Heart right ventricle (tissue), 16 donors: Measurements from ENCODE around the gene STX19. TPM values are rescaled to one million over a fixed set of nuclear protein-coding genes. Genes with fewer than 3 reads are reported as not detected.

ENCODE experiments used
- ATAC-seq, 8 donors: fragments of 200-7000 bp; cut with Tn5 transposase; one replicate each; pipeline ENCODE4 v1.9.1; 2020; ENCODE audit warnings: mild to moderate bottlenecking in 8 of 8, moderate library complexity in 8 of 8, moderate number of reproducible peaks in 1 of 8
- DNase-seq, 2 donors: peaks; one replicate each; pipeline ENCODE4 v3.0.0-alpha.2; 2020
- H3K27ac ChIP-seq, 10 donors: fragments of 200-600 bp; sonication (generic) in 2 of 10; one replicate each; pipeline versions ENCODE4 v1.5.0 to v1.8.0; 2020 to 2022; ENCODE audit warnings: mild to moderate bottlenecking in 3 of 10
- H3K27me3 ChIP-seq, 7 donors: fragments of 200-600 bp; one replicate each; pipeline ENCODE4 v1.8.0; 2021 to 2022; ENCODE audit warnings: mild to moderate bottlenecking in 2 of 7
- H3K36me3 ChIP-seq, 9 donors: fragments of 200-600 bp; sonication (generic) in 1 of 9; one replicate each; pipeline versions ENCODE4 v1.5.0 to v1.8.0; 2020 to 2022; ENCODE audit warnings: mild to moderate bottlenecking in 2 of 9
- H3K4me1 ChIP-seq, 9 donors: fragments of 200-600 bp; sonication (generic) in 1 of 9; one replicate each; pipeline versions ENCODE4 v1.5.0 to v1.8.0; 2020 to 2022; ENCODE audit warnings: mild to moderate bottlenecking in 4 of 9
- H3K4me3 ChIP-seq, 10 donors: fragments of 200-600 bp; sonication (generic) in 2 of 10; one replicate each; pipeline versions ENCODE4 v1.5.0 to v1.8.0; 2020 to 2022; ENCODE audit warnings: mild to moderate bottlenecking in 7 of 10, moderate library complexity in 2 of 10
- H3K9me3 ChIP-seq, 11 donors: fragments of 200-600 bp in 10 of 11; sonication (generic) in 2 of 11; one replicate each; pipeline versions ENCODE4 v1.5.0 to v1.8.0; 2013 to 2022; ENCODE audit warnings: mild to moderate bottlenecking in 2 of 11, control low read depth in 1 of 11, moderate library complexity in 1 of 11
- WGBS, 2 donors: extraction: QIAGEN DNeasy Blood & Tissue Kit; methylation state at CpG; one replicate each; pipeline ENCODE4 v1.1.7; 2013; ENCODE audit warnings: inconsistent platforms in 1 of 2; 5-methylcytosine and 5-hydroxymethylcytosine counted together
- intact Hi-C, 10 donors: fragments of 100-400 bp; cut with DNase I; formaldehyde crosslinking; loops; one replicate each; pipeline versions ENCODE4 v1.11.1 to v1.14.2; 2022
- polyA plus RNA-seq, 2 donors: library from polyadenylated mRNA; stranded (reverse); fragments of 200-250 nt; gene quantifications; one replicate each; pipeline ENCODE4 v1.2.3, GENCODE V29; 2013
- total RNA-seq, 10 donors: library from RNA; stranded (reverse); fragmentation: NEBNext Ultra II Directional in 3 of 10; extraction: Animal tissue kit (Norgen Biotek cat#: 25700) in 3 of 10; gene quantifications; one replicate each; pipeline versions ENCODE4 v1.2.1 to v1.2.4, GENCODE V29; 2021 to 2023
- TF ChIP-seq, protein P1 (sequence below), 9 donors: fragments of 200-600 bp; sonication (generic) in 2 of 9; IDR thresholded peaks; one replicate each; pipeline versions ENCODE4 v1.5.0 to v1.8.0; 2021 to 2022; ENCODE audit warnings: antibody characterized with exemption in 9 of 9, mild to moderate bottlenecking in 5 of 9, moderate library complexity in 1 of 9
- donor health status: Arrhythmogenic right ventricular cardiomyopathy.
- donor health status: ischemic (EF 13 %, LVEDD 7.1; RV severe dilation, severe dysfunction).
- donor health status: healthy with polysubstance abuse.
- donor health status: DM: no; HTN: yes; CAD: no.
- donor health status: DM: no; HTN: no; CAD: no.
- donor health status: ischemic (EF 25% LVEDD 6.9; RV normal size, moderate dysfunction).
- donor health status: ischemic (EF 25% LVEDD 5.7; RV mildly dilated, moderate dysfunction).
- donor health status: healthy.
- donor health status: DM: yes; HTN: yes; CAD: no.
- donor health status: Ischemic cardiomyopathy.
- donor health status: ischemic (EF 35%, LVEDD 5.7; RV mildly dilated, moderate dysfunction).
- donor health status: nonischemic (EF 11% LVEDD 7.7; RV severe dilation, severe dysfunction).
- donor health status: DM: yes; HTN: yes; CAD: no.
- donor health status: PGD.
- donor health status: ischemic (EF 29% LVEDD 5.4; RV normal size, mild dysfunction).
- donor health status: nonischemic (EF 23%, LVEDD 6.1; RV moderate dilation, normal function).

STX19 gene
- total and polyA plus RNA-seq, 12 donors, result 0.09 to 0.28 (median 0.21) TPM; not detected in 7

DNA sequence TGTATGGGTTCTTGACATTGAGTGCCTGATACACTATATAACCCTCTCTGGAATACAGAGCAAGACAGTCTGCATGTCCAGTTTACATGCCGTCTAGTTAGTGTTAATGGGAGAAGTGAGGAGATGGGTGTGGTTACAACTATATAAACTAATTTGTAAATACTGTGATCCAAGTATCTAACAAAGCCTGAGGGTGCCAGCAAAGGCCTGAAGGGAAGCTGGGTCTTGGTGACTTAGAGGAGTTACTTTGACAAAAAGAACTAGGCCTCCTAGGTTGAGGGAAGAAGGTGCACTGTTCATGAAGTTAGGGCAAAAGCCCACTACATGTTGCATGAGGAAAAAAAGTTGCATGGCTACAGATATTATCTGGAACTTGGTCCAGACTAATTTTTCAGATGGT, 36.7 kb upstream of the STX19 start:
- intact Hi-C loops, result loop anchor here in 8 of 10 donors (5.0 to 10.0 kb wide), 4 partner anchors 60 to 160 kb away; no protein-coding TSS in a partner anchor
- Histone ChIP-seq H3K9me3 (peaks cover 0 to 8% (median 0%) of the 10 kb centered on the region in 11 donors), H3K27ac (peak overlapping the region in 1 of 10 donors; percentile 4), H3K4me3 (no peak overlapping the region), H3K4me1 (peaks cover 0 to 48% (median 22%) of the 10 kb centered on the region in 9 donors), H3K36me3 (peaks cover 0 to 33% (median 0%) of the 10 kb centered on the region in 9 donors), H3K27me3 (no peaks in the 10 kb centered on the region)
- no peak for ATAC-seq
- 68 to 71% methylated on average over 1 of the region's 1 CpG for WGBS, 2 donors
- DNase-seq, result no peak
- TF ChIP-seq, protein P1, sequence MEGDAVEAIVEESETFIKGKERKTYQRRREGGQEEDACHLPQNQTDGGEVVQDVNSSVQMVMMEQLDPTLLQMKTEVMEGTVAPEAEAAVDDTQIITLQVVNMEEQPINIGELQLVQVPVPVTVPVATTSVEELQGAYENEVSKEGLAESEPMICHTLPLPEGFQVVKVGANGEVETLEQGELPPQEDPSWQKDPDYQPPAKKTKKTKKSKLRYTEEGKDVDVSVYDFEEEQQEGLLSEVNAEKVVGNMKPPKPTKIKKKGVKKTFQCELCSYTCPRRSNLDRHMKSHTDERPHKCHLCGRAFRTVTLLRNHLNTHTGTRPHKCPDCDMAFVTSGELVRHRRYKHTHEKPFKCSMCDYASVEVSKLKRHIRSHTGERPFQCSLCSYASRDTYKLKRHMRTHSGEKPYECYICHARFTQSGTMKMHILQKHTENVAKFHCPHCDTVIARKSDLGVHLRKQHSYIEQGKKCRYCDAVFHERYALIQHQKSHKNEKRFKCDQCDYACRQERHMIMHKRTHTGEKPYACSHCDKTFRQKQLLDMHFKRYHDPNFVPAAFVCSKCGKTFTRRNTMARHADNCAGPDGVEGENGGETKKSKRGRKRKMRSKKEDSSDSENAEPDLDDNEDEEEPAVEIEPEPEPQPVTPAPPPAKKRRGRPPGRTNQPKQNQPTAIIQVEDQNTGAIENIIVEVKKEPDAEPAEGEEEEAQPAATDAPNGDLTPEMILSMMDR (IDR thresholded peaks at IDR 0.05), result no peak

DNA sequence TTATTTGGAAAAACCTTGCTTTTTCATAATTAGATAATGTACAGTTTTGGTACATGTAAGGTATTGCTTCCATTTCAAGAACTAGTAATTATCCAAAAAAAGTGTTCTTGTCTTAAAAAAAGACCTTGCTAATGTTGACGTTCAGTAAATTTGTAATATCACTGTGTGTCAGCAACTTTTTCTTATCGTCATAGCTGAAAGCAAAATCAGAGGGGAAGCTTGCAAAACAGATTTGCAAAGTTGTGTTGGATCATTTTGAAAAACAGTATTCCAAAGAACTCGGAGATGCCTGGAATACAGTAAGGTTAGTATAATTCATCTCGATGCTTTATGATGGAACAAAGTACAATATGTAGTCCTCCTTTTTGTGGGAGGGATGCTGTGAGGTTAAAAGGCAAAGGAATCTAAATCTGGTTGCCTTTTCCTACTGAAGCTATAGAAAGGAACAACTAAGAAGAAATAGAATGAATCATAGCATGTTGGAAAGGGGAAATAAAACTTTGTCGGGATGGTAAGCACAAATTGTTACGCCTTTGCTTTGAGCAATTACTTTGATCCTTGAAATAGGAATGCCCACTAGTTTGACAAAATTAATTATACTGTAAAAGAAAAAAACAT, 36.0 kb upstream of the STX19 start:
- Histone ChIP-seq H3K9me3 (peaks cover 0 to 8% (median 0%) of the 10 kb centered on the region in 11 donors), H3K4me3 (peak overlapping the region in 4 of 10 donors; percentile 68 to 83 (median 71)), H3K27me3 (no peaks in the 10 kb centered on the region), H3K27ac (peak overlapping the region in 6 of 10 donors; percentile 89 to 98 (median 92)), H3K4me1 (peaks cover 0 to 48% (median 22%) of the 10 kb centered on the region in 9 donors), H3K36me3 (peaks cover 0 to 37% (median 0%) of the 10 kb centered on the region in 9 donors)
- TF ChIP-seq, protein P1 (IDR thresholded peaks at IDR 0.05), result no peak
- intact Hi-C loops, result loop anchor here in 3 of 10 donors (10.0 kb wide), 2 partner anchors 60 to 160 kb away; no protein-coding TSS in a partner anchor
- ATAC-seq (no peak), DNase-seq (no peak)
- WGBS, 2 donors, result 80 to 85% methylated on average over 6 of the region's 6 CpGs

- intact Hi-C loops, result loop anchor here in 5 of 10 donors (2.0 to 10.0 kb wide), 4 partner anchors 59 to 159 kb away; partner anchors contain the start of gene ARL13B (in 1 of the 5)
- 55 to 58% methylated on average over 17 of the region's 17 CpGs for WGBS, 2 donors
- Histone ChIP-seq H3K36me3 (peaks cover 0 to 42% (median 0%) of the 10 kb centered on the region in 9 donors), H3K4me1 (peaks cover 0 to 44% (median 22%) of the 10 kb centered on the region in 9 donors), H3K9me3 (peaks cover 0 to 8% (median 0%) of the 10 kb centered on the region in 11 donors), H3K4me3 (peak overlapping the region; percentile 42 to 83 (median 68)), H3K27me3 (no peaks in the 10 kb centered on the region), H3K27ac (peak overlapping the region; percentile 65 to 98 (median 90))
- TF ChIP-seq, protein P1 (IDR thresholded peaks at IDR 0.05), result no peak
- DNase-seq, result no peak
- ATAC-seq, result no peak
These were observed 35.2 kb upstream of the STX19 start for GRCh38 chr3:94063496-94064119.
